ENCODE measurements around the gene ME1. TPM values are rescaled to one million over a fixed set of nuclear protein-coding genes. Genes with fewer than 3 reads are reported as not detected.
A peak's percentile ranks its signal among the peaks of the same experiment; 100 is the strongest.

Gene ME1
- total and polyA plus RNA-seq, 2 of the 13 experiments (the other 11 are each of a cell fraction or from before 2014, with no cell fraction given): not detected

- TF ChIP-seq HNF1B (CRISPR knock-in tag; IDR thresholded peaks at IDR 0.05): 0 out of 2 replicates have a peak, but pooled peaks have one; percentile 27
- no peak for TF ChIP-seq THAP8 (CRISPR knock-in tag; IDR thresholded peaks at IDR 0.05; ENCODE audit: borderline replicate concordance)
- no peak for TF ChIP-seq RARG (CRISPR knock-in tag; IDR thresholded peaks at IDR 0.05; ENCODE audit: low read depth)
- TF ChIP-seq TGIF2 (CRISPR knock-in tag; IDR thresholded peaks at IDR 0.05): 0 out of 2 replicates have a peak, but pooled peaks have one; percentile 47
- no peak for TF ChIP-seq NFAT5 (CRISPR knock-in tag; IDR thresholded peaks at IDR 0.05)
- no peak for TF ChIP-seq HNRNPUL1 (IDR thresholded peaks at IDR 0.05; ENCODE audit: low read depth, low read length)
- TF ChIP-seq KMT2A (CRISPR knock-in tag; IDR thresholded peaks at IDR 0.05): peak; percentile 65; the same call in 1 of the 2 replicates
- TF ChIP-seq ZBTB3 (CRISPR knock-in tag; IDR thresholded peaks at IDR 0.05; ENCODE audit: borderline replicate concordance, low read depth): no peak
- no peak for TF ChIP-seq ZNF496 (CRISPR knock-in tag; IDR thresholded peaks at IDR 0.05; ENCODE audit: insufficient replicate concordance)
- no peak for TF ChIP-seq LBX2 (CRISPR knock-in tag; IDR thresholded peaks at IDR 0.05; ENCODE audit: borderline replicate concordance)
- no peak for TF ChIP-seq CERS6 (CRISPR knock-in tag; IDR thresholded peaks at IDR 0.05)
- 0 out of 2 replicates have a peak, but pooled peaks have one; percentile 24 for TF ChIP-seq ATF7-NPFF (CRISPR knock-in tag; IDR thresholded peaks at IDR 0.05; ENCODE audit: low read depth)
- 0 out of 2 replicates have a peak, but pooled peaks have one; percentile 66 for TF ChIP-seq SNAI1 (CRISPR knock-in tag; IDR thresholded peaks at IDR 0.05; ENCODE audit: borderline replicate concordance)
- no peak for TF ChIP-seq ZNF101 (CRISPR knock-in tag; IDR thresholded peaks at IDR 0.05; ENCODE audit: borderline replicate concordance, low read depth)
- TF ChIP-seq TBX2 (CRISPR knock-in tag; IDR thresholded peaks at IDR 0.05; ENCODE audit: borderline replicate concordance): peak; percentile 6; the same call in 1 of the 2 replicates
- TF ChIP-seq NFE2L2 (IDR thresholded peaks at IDR 0.05; ENCODE audit: low read length): no peak
- TF ChIP-seq TFDP1 (CRISPR knock-in tag; IDR thresholded peaks at IDR 0.05; ENCODE audit: borderline replicate concordance): peak; percentile 7; the same call in 1 of the 2 replicates
Measured at GRCh38 chr6:83193747-83194566, 236.9 kb downstream of the ME1 start (continued).
